GM21423 (cell line): ENCODE results near the gene CUL9.

ENCODE experiments used
- ATAC-seq: cut with Tn5 transposase; IDR thresholded peaks from one replicate; pipeline ENCODE4 v1.9.1; 2021; ENCODE audit warnings: mild to moderate bottlenecking, moderate library complexity; ENCODE audit not compliant: unreplicated experiment

The CUL9 gene

GRCh38 chr6:43193929-43194328, 11.9 kb downstream of the CUL9 start:
- ATAC-seq = no peak

GRCh38 chr6:43196337-43196736, 14.3 kb downstream of the CUL9 start:
- ATAC-seq = no peak

DNA sequence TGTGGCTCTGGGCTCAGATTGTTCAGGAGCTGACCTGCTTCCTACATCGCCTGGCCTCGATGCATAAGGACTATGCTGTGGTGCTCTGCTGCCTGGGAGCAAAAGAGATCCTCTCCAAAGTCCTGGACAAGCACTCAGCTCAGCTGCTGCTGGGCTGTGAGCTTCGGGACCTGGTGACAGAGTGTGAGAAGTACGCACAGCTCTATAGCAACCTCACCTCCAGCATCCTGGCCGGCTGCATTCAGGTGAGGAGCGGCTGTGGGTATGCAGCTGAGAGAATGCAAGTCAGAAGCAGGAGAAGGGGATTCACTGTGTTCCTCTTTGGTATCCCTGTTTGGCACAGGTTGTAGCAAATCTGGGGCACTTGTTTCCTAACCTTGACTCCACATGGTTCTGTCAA, 17.9 kb downstream of the CUL9 start:
- no peak for ATAC-seq

DNA sequence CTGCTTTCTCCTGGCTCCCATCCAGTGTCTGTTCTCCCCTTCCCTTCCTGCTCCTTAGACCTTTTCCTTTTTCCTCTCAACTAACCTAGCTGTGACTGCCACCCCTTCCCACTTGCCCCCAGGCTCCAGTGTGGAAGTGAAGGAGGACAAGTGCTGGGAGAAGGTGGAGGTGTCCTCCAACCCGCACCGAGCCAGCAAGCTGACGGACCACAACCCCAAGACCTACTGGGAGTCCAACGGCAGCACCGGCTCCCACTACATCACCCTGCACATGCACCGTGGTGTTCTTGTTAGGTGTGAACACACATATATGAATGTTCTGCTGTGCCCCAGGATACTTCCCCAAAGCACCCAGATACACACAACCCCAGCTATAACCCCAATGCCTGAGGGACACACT, 18.5 kb downstream of the CUL9 start:
- ATAC-seq = no peak

GRCh38 chr6:43202451-43202850, 20.5 kb downstream of the CUL9 start:
- ATAC-seq = no peak

DNA sequence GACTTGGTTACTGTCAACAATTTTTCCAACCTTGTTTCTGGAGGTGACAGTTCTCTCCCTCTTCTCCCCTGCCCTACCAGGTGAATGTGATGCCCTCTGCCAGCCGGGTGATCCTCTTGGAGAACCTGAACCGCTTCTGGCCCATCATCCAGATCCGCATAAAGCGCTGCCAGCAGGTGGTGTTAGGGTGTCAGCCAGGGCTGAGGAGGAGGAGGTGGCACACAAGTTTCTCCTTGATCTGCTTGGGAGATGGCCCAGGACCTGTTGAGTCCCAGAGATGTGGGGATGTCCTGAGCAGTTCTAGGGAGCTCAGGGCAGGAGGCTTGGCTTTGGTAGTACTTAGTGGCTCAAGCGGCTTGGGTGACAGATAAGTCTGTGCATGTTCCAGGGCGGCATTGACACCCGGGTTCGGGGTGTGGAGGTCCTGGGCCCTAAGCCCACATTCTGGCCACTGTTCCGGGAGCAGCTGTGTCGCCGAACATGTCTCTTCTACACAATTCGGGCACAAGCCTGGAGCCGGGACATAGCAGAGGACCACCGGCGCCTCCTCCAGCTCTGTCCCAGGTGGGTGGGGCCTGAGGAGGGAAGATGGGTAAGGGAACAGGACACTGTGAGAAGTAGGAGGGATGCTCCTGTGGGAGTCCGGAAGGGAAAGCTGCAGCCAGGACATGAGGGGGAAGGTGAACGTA, 21.2 kb downstream of the CUL9 start:
- ATAC-seq = no peak

DNA sequence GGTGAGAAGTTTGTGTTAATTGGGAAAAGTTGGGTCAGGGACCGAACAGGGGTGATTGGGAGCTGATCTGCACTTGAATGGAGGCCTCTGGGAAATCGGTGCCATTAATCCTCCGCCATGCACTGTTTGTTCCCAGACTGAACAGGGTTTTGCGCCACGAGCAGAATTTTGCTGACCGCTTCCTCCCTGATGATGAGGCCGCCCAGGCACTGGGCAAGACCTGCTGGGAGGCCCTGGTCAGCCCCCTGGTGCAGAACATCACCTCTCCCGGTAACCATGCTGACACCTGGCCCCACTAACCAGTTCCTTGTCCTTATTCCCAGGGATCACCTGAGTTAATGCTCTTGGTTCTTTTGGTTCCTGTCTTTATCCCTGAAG, 21.7 kb downstream of the CUL9 start:
- no peak for ATAC-seq

- no peak for ATAC-seq
These were observed 22.5 kb downstream of the CUL9 start for GRCh38 chr6:43204271-43205105.

- ATAC-seq = no peak
These were observed 23.9 kb downstream of the CUL9 start for GRCh38 chr6:43205849-43206248.

DNA sequence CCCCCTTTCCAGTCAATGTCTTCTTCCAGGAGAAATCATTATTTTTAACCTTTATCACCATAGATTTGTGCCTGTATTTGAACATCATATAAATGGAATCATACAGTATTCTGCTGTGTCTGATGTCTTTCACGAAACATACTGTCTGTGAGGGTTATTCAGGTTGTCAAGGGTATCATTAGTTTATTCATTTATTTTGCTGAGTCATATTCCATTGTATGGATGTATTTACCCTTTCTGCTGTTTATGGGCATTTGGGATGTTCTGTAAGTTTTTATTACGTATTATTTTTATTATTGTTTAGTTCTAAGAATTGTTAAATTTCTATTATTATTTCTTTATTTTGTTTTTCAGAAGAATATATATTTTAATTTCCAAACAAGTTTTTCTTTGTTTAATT, 25.3 kb downstream of the CUL9 start:
- no peak for ATAC-seq

DNA sequence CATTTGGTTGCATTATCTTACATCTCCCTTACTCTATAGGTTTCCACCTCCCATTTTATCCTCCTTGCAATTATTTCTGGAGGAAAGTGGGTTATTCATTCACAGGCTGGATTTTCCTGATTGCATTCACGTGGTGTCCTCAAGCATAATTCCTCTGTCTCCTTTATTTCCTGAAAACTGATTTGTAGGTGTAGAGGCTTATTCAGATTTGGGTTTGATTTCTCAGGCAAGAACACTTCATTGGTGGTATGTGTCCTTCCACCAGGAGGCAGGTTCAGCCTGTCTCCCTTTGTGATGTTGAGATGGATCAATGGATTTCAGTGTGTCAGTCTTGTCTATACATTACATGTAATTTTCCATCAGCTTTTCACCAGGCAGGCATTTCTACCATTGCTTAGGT, 30.0 kb downstream of the CUL9 start:
- ATAC-seq = no peak

- no peak for ATAC-seq
These were observed 31.4 kb downstream of the CUL9 start for GRCh38 chr6:43213431-43213830.

DNA sequence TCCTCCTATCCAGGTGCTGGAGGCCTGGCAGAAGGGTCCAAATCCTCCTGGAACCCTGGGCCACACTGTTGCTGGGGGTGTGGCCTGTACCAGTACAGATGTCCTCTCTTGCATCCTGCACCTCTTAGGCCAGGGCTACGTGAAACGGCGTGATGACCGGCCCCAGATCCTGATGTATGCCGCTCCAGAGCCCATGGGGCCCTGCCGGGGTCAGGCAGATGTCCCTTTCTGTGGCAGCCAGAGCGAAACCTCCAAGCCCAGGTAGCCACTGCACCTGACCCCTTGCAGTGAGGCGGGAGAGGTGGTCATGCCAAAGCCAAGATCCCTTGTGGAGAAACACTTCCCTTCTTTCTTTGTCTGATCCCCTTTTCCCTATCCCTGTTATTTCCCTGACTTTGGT, 33.1 kb downstream of the CUL9 start:
- no peak for ATAC-seq

GRCh38 chr6:43216200-43216599, 34.2 kb downstream of the CUL9 start:
- no peak for ATAC-seq

DNA sequence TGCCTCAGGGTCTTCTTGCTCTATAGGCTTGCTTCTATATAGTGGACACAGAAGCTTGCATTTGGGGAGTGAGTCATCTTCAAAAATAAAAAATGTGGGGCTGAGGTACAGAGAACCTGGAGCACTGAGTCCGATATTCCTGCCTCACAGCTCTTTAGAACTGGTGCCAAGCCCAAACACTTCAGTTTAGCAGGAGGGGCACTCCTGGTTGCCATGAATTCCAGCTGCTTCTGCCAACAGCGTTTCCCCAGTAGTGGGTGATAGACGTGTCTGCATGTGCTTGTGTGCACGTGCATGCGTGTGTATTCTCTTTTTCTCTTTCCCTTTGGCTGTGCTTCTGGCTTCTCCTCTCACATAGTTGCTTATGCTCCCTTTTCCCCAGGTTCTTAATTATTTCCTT, 35.4 kb downstream of the CUL9 start:
- no peak for ATAC-seq

DNA sequence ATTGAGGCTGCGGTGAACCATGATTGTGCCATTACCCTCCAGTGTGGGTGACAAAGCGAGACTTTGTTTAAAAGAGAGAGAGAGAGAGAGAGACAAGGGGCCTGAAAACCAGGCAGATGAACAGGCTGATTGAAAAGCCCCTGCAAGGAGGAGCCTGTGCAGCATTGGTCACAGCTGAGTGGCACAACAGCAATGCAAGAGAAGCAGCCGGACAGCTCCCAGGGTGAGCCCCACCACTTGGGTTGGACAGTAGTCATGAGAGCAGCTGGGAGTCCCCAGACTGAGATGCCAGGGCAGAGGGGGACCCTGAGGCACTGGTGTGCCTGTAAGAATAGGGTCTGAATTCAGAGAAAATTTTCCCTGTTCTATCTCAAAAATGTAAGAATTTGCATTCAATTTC, 37.1 kb downstream of the CUL9 start:
- ATAC-seq = no peak

GRCh38 chr6:43219814-43220213, 37.8 kb downstream of the CUL9 start:
- no peak for ATAC-seq

- no peak for ATAC-seq
These were observed 38.5 kb downstream of the CUL9 start for GRCh38 chr6:43220439-43220951.

GRCh38 chr6:43221046-43221972, 39.3 kb downstream of the CUL9 start:
- no peak for ATAC-seq

DNA sequence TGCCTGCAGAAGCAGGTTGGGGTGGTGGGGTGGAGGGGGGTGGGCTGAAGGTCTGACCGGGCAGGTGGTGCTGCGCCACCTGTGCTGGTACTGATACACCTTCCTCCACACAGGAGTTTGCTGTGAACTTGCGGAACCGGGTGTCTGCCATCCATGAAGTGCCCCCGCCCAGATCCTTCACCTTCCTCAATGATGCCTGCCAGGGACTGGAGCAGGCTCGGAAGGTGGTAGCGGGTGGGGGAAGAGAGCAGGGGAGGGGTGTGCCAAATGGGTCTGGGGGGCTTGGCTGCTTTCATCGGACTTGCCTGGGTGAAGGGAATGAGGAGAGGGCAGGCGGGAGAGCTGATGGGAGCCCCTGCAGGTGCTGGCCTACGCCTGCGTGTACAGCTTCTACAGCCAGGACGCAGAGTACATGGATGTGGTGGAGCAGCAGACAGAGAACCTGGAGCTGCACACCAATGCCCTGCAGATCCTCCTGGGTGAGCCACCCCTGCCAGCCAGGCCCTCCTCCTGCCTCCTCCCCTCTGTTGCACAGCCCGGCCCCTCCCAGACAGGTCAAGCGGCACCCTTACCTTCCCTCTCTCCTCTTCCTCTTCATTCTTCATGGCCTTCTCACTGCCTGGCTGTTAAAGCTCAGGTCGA, 40.5 kb downstream of the CUL9 start:
- ATAC-seq = no peak

DNA sequence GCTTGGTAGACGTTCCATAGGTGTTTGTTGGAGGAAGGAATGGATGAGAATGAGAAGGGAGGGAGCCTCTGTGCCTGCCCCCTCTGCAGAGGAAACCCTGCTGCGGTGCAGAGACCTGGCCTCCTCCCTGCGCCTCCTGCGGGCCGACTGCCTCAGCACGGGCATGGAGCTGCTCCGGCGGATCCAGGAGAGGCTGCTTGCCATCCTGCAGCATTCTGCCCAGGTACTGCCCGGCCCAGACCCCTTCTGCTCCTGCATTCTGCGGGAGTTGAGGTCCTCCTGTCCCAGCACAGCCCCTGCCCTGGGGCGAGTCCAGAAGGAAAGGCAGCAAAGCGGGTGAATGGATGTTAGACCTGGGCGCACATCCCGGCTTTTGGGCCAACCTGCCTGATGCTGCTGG, 41.2 kb downstream of the CUL9 start:
- no peak for ATAC-seq
